Right atrium auricular region (tissue), 2 donors: ENCODE data around the gene C16orf92. TPM values are rescaled to one million over a fixed set of nuclear protein-coding genes. Genes with fewer than 3 reads are reported as not detected.

Experiments
- DNase-seq: peaks from one replicate; pipeline ENCODE4 v3.0.0-alpha.2; 2019; ENCODE audit warnings: low spot score
- H3K27ac ChIP-seq, 2 donors: fragments of 200-600 bp; sonication (generic); 1 replicate in 1 of 2; 2 replicates in 1 of 2; pipeline ENCODE4 v1.5.1; 2016 to 2019
- H3K27me3 ChIP-seq, 2 donors: fragments of 200-600 bp; sonication (generic); one replicate each; pipeline versions ENCODE4 v1.5.1 to v1.6.0; 2017 to 2019
- H3K36me3 ChIP-seq: fragments of 200-600 bp; sonication (generic); one replicate; pipeline ENCODE4 v1.5.1; 2016
- H3K4me1 ChIP-seq, 2 donors: fragments of 200-600 bp; sonication (generic); one replicate each; pipeline versions ENCODE4 v1.5.1 to v1.6.0; 2017 to 2019
- H3K4me3 ChIP-seq, 2 donors: fragments of 200-600 bp; sonication (generic); 1 replicate in 1 of 2; 2 replicates in 1 of 2; pipeline ENCODE4 v1.5.1; 2017 to 2019; ENCODE audit warnings: mild to moderate bottlenecking in 1 of 2, moderate library complexity in 1 of 2
- H3K9me3 ChIP-seq, 2 donors: fragments of 200-600 bp; sonication (generic); one replicate each; pipeline ENCODE4 v1.5.1; 2019
- total RNA-seq, 2 donors: library from RNA; depleted of rRNA; stranded (reverse); fragments of >200 nt; gene quantifications; one replicate each; pipeline ENCODE4 v1.1.0, GENCODE V29; 2016
- TF ChIP-seq, protein P1 (sequence below), 2 donors: fragments of 200-600 bp; sonication (generic); IDR thresholded peaks; one replicate each; pipeline ENCODE4 v1.5.1; 2019; ENCODE audit warnings: antibody characterized with exemption in 2 of 2

The C16orf92 gene
- total RNA-seq, 2 donors from 2014 or later: not detected

DNA sequence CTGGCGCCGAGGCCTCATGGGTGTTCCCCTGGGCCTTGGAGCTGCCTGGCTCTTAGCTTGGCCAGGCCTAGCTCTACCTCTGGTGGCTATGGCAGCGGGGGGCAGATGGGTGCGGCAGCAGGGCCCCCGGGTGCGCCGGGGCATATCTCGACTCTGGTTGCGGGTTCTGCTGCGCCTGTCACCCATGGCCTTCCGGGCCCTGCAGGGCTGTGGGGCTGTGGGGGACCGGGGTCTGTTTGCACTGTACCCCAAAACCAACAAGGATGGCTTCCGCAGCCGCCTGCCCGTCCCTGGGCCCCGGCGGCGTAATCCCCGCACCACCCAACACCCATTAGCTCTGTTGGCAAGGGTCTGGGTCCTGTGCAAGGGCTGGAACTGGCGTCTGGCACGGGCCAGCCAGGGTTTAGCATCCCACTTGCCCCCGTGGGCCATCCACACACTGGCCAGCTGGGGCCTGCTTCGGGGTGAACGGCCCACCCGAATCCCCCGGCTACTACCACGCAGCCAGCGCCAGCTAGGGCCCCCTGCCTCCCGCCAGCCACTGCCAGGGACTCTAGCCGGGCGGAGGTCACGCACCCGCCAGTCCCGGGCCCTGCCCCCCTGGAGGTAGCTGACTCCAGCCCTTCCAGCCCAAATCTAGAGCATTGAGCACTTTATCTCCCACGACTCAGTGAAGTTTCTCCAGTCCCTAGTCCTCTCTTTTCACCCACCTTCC lies 35.5 kb upstream of the C16orf92 start:
- no peak for DNase-seq
- H3K27ac ChIP-seq: no peak overlapping the region
- H3K9me3 ChIP-seq: no peaks in the 10 kb centered on the region
- TF ChIP-seq, protein P1, sequence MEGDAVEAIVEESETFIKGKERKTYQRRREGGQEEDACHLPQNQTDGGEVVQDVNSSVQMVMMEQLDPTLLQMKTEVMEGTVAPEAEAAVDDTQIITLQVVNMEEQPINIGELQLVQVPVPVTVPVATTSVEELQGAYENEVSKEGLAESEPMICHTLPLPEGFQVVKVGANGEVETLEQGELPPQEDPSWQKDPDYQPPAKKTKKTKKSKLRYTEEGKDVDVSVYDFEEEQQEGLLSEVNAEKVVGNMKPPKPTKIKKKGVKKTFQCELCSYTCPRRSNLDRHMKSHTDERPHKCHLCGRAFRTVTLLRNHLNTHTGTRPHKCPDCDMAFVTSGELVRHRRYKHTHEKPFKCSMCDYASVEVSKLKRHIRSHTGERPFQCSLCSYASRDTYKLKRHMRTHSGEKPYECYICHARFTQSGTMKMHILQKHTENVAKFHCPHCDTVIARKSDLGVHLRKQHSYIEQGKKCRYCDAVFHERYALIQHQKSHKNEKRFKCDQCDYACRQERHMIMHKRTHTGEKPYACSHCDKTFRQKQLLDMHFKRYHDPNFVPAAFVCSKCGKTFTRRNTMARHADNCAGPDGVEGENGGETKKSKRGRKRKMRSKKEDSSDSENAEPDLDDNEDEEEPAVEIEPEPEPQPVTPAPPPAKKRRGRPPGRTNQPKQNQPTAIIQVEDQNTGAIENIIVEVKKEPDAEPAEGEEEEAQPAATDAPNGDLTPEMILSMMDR (IDR thresholded peaks at IDR 0.05): no peak
- H3K4me1 ChIP-seq: peaks cover 0 to 3% of the 10 kb centered on the region in 2 donors
- no peaks in the 10 kb centered on the region for H3K27me3 ChIP-seq
- no peak overlapping the region for H3K4me3 ChIP-seq
- peaks cover 92% of the 10 kb centered on the region for H3K36me3 ChIP-seq

GRCh38 chr16:29988346-29989075 lies 34.5 kb upstream of the C16orf92 start:
- Histone ChIP-seq H3K36me3 (peaks cover 92% of the 10 kb centered on the region), H3K9me3 (no peaks in the 10 kb centered on the region), H3K27ac (no peak overlapping the region), H3K27me3 (no peaks in the 10 kb centered on the region), H3K4me3 (no peak overlapping the region), H3K4me1 (peaks cover 0 to 3% of the 10 kb centered on the region in 2 donors)
- TF ChIP-seq, protein P1 (IDR thresholded peaks at IDR 0.05): no peak
- no peak for DNase-seq

- DNase-seq: no peak
- Histone ChIP-seq H3K4me3 (no peak overlapping the region), H3K36me3 (peaks cover 86% of the 10 kb centered on the region), H3K27ac (no peak overlapping the region), H3K27me3 (no peaks in the 10 kb centered on the region), H3K9me3 (no peaks in the 10 kb centered on the region), H3K4me1 (peaks cover 0 to 8% of the 10 kb centered on the region in 2 donors)
- TF ChIP-seq, protein P1 (IDR thresholded peaks at IDR 0.05): no peak
Measured at GRCh38 chr16:29989111-29989858, 33.7 kb upstream of the C16orf92 start.

GRCh38 chr16:29990034-29990433 lies 33.0 kb upstream of the C16orf92 start:
- H3K36me3 ChIP-seq: peaks cover 79% of the 10 kb centered on the region
- TF ChIP-seq, protein P1 (IDR thresholded peaks at IDR 0.05): no peak
- DNase-seq: no peak
- H3K4me3 ChIP-seq: no peak overlapping the region
- H3K4me1 ChIP-seq: peaks cover 0 to 16% of the 10 kb centered on the region in 2 donors
- H3K27me3 ChIP-seq: no peaks in the 10 kb centered on the region
- H3K27ac ChIP-seq: no peak overlapping the region
- no peaks in the 10 kb centered on the region for H3K9me3 ChIP-seq

DNA sequence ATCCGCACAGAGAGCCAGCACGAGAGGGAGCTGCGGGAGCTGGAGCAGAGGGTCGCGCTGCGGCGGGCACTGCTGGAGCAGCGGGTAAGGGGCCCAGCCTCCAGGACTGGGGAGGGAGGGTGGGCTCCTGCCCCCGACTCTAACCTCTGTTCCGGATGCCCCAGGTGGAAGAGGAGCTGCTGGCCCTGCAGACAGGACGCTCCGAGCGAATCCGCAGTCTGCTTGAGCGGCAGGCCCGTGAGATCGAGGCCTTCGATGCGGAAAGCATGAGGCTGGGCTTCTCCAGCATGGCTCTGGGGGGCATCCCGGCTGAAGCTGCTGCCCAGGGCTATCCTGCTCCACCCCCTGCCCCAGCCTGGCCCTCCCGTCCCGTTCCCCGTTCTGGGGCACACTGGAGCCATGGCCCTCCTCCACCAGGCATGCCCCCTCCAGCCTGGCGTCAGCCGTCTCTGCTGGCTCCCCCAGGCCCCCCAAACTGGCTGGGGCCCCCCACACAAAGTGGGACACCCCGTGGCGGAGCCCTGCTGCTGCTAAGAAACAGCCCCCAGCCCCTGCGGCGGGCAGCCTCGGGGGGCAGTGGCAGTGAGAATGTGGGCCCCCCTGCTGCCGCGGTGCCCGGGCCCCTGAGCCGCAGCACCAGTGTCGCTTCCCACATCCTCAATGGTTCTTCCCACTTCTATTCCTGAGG lies 32.0 kb upstream of the C16orf92 start:
- DNase-seq: no peak
- H3K4me3 ChIP-seq: no peak overlapping the region
- H3K27ac ChIP-seq: no peak overlapping the region
- no peaks in the 10 kb centered on the region for H3K27me3 ChIP-seq
- peaks cover 69% of the 10 kb centered on the region for H3K36me3 ChIP-seq
- H3K4me1 ChIP-seq: peaks cover 0 to 16% of the 10 kb centered on the region in 2 donors
- no peaks in the 10 kb centered on the region for H3K9me3 ChIP-seq
- TF ChIP-seq, protein P1 (IDR thresholded peaks at IDR 0.05): no peak
